ENCODE data around the gene SMCP. TPM values are rescaled to one million over a fixed set of nuclear protein-coding genes. Genes with fewer than 3 reads are reported as not detected.

The SMCP gene
- total and polyA plus RNA-seq, 2 donors (not counting 1 experiment from before 2014, with no cell fraction given), result not detected

DNA sequence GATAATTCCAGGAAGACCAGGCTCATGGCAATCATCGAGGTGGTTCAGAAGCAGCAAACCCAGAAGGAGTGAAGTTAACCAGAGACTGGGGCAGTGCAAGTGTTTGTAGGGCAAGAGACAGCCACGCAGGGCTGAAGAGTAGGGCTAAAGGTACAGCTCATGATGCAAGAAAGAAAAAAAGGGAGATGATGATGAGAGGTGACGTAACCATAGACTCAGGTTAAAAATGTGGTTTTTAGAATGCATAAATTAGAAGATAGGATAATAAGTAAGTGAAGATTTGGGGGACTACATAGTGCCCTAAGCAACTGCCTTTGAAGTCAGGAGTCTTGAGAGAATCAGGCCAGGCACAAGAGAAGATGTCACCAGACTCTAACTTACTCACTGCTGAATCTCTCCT lies 18.0 kb upstream of the SMCP start:
- H3K79me2 ChIP-seq (ENCODE audit: control insufficient read depth, insufficient read depth, low read length), result no peaks in the 10 kb centered on the region
- Mint-ChIP-seq H3K4me1 (no peaks in the 10 kb centered on the region), H3K27me3 (peaks cover 22% of the 10 kb centered on the region), H3K9me3 (ENCODE audit: insufficient read depth) (no peaks in the 10 kb centered on the region), H3K4me3 (no peak overlapping the region), H3K27ac (no peak overlapping the region)
- ChIA-PET POLR2A (no interaction called here), CTCF (interaction anchor here (1.5 kb wide), 1 partner anchor 11 kb away, joined by 5 read pairs; no protein-coding TSS in a partner anchor)
- H4K20me1 ChIP-seq (ENCODE audit: control insufficient read depth, insufficient read depth, low read length, poor library complexity, severe bottlenecking), result no peaks in the 10 kb centered on the region
- intact Hi-C loops (cut with micrococcal nuclease), result no loop called here
- ATAC-seq (ENCODE audit: low read depth) (no peak), DNase-seq (no peak)
- 73% methylated on average over 3 of the region's 3 CpGs for WGBS (ENCODE audit: insufficient coverage)
- no peak overlapping the region for H3K27ac ChIP-seq (ENCODE audit: low read length in 2 of 2)
- no peak overlapping the region for H3K9ac ChIP-seq (ENCODE audit: low read length)
- H3K4me2 ChIP-seq (replicated peaks; ENCODE audit: low read depth, low read length, poor library complexity, severe bottlenecking), result no peak overlapping the region
- no peaks in the 10 kb centered on the region for H3K27me3 ChIP-seq (replicated peaks in 1 of 4; ENCODE audit: control extremely low read depth in 1 of 4, control insufficient read depth in 3 of 4, insufficient read depth in 4 of 4, low read length in 3 of 4)
- H3K4me3 ChIP-seq (ENCODE audit: control extremely low read depth in 1 of 5, extremely low read depth in 1 of 5, insufficient read depth in 1 of 5, low read depth in 2 of 5, low read length in 4 of 5), result no peak overlapping the region
- no peaks in the 10 kb centered on the region for H3K36me3 ChIP-seq (replicated peaks in 1 of 2; ENCODE audit: control extremely low read depth in 1 of 2, control insufficient read depth in 1 of 2, extremely low read depth in 1 of 2, insufficient read depth in 2 of 2, low read length in 1 of 2)
- H3K4me1 ChIP-seq (ENCODE audit: control insufficient read depth in 2 of 2, insufficient read depth in 2 of 2, low read length in 2 of 2), result no peaks in the 10 kb centered on the region
- H2AFZ ChIP-seq (ENCODE audit: insufficient read depth, low read depth, low read length, poor library complexity, severe bottlenecking), result no peak overlapping the region
- TF ChIP-seq, protein P1, sequence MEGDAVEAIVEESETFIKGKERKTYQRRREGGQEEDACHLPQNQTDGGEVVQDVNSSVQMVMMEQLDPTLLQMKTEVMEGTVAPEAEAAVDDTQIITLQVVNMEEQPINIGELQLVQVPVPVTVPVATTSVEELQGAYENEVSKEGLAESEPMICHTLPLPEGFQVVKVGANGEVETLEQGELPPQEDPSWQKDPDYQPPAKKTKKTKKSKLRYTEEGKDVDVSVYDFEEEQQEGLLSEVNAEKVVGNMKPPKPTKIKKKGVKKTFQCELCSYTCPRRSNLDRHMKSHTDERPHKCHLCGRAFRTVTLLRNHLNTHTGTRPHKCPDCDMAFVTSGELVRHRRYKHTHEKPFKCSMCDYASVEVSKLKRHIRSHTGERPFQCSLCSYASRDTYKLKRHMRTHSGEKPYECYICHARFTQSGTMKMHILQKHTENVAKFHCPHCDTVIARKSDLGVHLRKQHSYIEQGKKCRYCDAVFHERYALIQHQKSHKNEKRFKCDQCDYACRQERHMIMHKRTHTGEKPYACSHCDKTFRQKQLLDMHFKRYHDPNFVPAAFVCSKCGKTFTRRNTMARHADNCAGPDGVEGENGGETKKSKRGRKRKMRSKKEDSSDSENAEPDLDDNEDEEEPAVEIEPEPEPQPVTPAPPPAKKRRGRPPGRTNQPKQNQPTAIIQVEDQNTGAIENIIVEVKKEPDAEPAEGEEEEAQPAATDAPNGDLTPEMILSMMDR (IDR thresholded peaks at IDR 0.05), result no peak
- TF ChIP-seq EZH2 (IDR thresholded peaks at IDR 0.05; ENCODE audit: borderline replicate concordance, insufficient read depth, low read depth, low read length, poor library complexity, severe bottlenecking), result no peak
- H3K9me3 ChIP-seq (ENCODE audit: control extremely low read depth in 1 of 3, control insufficient read depth in 2 of 3, insufficient read depth in 1 of 3, low read length in 2 of 3), result no peaks in the 10 kb centered on the region

DNA sequence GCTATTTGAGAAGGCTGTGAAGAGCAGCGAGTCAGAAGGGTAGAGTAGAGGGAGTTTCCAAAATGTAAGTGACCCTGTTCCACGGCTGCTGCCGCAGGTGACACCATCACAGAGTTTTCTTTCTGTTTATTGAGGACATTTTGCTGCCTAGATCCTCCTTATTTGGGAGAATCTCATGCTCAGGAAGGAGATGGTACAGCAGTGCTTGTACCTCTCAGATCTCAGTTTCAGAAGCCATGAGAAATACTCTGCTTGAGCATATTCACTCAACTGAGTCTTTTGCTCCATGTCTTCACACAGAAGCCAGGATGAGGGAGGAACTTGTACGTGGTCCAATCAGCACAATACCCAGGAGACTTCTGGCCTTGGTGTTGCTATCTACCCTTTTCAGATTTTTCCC lies 16.7 kb upstream of the SMCP start:
- no peak overlapping the region for H3K27ac Mint-ChIP-seq
- intact Hi-C loops (cut with micrococcal nuclease), result no loop called here
- ATAC-seq (ENCODE audit: low read depth), result no peak
- peaks cover 19% of the 10 kb centered on the region for H3K27me3 Mint-ChIP-seq
- H2AFZ ChIP-seq (ENCODE audit: insufficient read depth, low read depth, low read length, poor library complexity, severe bottlenecking), result no peak overlapping the region
- CTCF ChIA-PET, result interaction anchor here (1.5 kb wide), 1 partner anchor 9 kb away, joined by 5 read pairs; no protein-coding TSS in a partner anchor
- TF ChIP-seq EZH2 (IDR thresholded peaks at IDR 0.05; ENCODE audit: borderline replicate concordance, insufficient read depth, low read depth, low read length, poor library complexity, severe bottlenecking), result no peak
- DNase-seq, result no peak
- H3K36me3 ChIP-seq (replicated peaks in 1 of 2; ENCODE audit: control extremely low read depth in 1 of 2, control insufficient read depth in 1 of 2, extremely low read depth in 1 of 2, insufficient read depth in 2 of 2, low read length in 1 of 2), result no peaks in the 10 kb centered on the region
- no peaks in the 10 kb centered on the region for H3K9me3 Mint-ChIP-seq (ENCODE audit: insufficient read depth)
- no peak overlapping the region for H3K4me3 ChIP-seq (ENCODE audit: control extremely low read depth in 1 of 5, extremely low read depth in 1 of 5, insufficient read depth in 1 of 5, low read depth in 2 of 5, low read length in 4 of 5)
- H3K4me1 ChIP-seq (ENCODE audit: control insufficient read depth in 2 of 2, insufficient read depth in 2 of 2, low read length in 2 of 2), result no peaks in the 10 kb centered on the region
- 77% methylated on average over 4 of the region's 4 CpGs for WGBS (ENCODE audit: insufficient coverage)
- H3K9ac ChIP-seq (ENCODE audit: low read length), result no peak overlapping the region
- POLR2A ChIA-PET, result no interaction called here
- H3K4me2 ChIP-seq (replicated peaks; ENCODE audit: low read depth, low read length, poor library complexity, severe bottlenecking), result no peak overlapping the region
- no peaks in the 10 kb centered on the region for H3K27me3 ChIP-seq (replicated peaks in 1 of 4; ENCODE audit: control extremely low read depth in 1 of 4, control insufficient read depth in 3 of 4, insufficient read depth in 4 of 4, low read length in 3 of 4)
- no peaks in the 10 kb centered on the region for H3K4me1 Mint-ChIP-seq
- H3K79me2 ChIP-seq (ENCODE audit: control insufficient read depth, insufficient read depth, low read length), result no peaks in the 10 kb centered on the region
- no peaks in the 10 kb centered on the region for H4K20me1 ChIP-seq (ENCODE audit: control insufficient read depth, insufficient read depth, low read length, poor library complexity, severe bottlenecking)
- no peak overlapping the region for H3K4me3 Mint-ChIP-seq
- no peaks in the 10 kb centered on the region for H3K9me3 ChIP-seq (ENCODE audit: control extremely low read depth in 1 of 3, control insufficient read depth in 2 of 3, insufficient read depth in 1 of 3, low read length in 2 of 3)
- no peak overlapping the region for H3K27ac ChIP-seq (ENCODE audit: low read length in 2 of 2)
